ENCODE results near the gene ZP1. TPM values are rescaled to one million over a fixed set of nuclear protein-coding genes. Genes with fewer than 3 reads are reported as not detected.

Gene ZP1
- total RNA-seq, 2 experiments from 2014 or later, result not detected

DNA sequence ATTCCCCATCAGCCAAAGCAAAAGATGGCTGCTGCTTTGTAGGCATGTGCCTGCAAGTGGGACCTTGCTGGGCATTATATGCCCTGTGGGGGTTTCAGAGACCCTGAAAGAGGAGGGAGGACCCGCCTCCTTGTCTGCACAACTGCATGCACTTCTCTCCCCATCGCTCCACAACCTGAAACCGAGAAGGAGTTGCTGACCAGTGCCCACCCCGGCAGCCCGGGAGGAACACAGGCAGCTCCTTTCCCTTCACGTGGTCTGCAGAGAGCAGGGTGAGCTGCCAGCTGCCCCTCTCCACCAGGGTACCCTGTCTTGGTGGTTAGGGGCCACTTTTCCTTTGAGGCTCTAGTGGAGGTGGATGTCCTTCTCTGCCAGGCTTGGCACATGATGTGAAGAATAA is 55.6 kb downstream of the ZP1 start:
- Histone ChIP-seq H3K4me1 (ENCODE audit: insufficient read depth, low read length, poor library complexity, severe bottlenecking) (peaks cover 44% of the 10 kb centered on the region), H3K9me2 (ENCODE audit: insufficient read depth, low read length) (no peaks in the 10 kb centered on the region), H2AFZ (ENCODE audit: low read length) (no peak overlapping the region), H3K9me3 (ENCODE audit: low read length) (no peaks in the 10 kb centered on the region), H3K79me2 (ENCODE audit: insufficient read depth, low read depth, low read length) (peaks cover 19% of the 10 kb centered on the region), H3K4me3 (ENCODE audit: low read depth, low read length, poor library complexity, severe bottlenecking) (no peak overlapping the region), H3K4me2 (ENCODE audit: low read length) (no peak overlapping the region), H4K20me1 (ENCODE audit: insufficient read depth, low read length) (peaks cover 5% of the 10 kb centered on the region; the same call in 1 of the 2 replicates), H3K27ac (ENCODE audit: low read depth, low read length, poor library complexity, severe bottlenecking) (no peak overlapping the region), H3K36me3 (ENCODE audit: insufficient read depth, low read length) (peaks cover 58% of the 10 kb centered on the region)
- POLR2A ChIA-PET, result interaction anchor here (1.8 kb wide), 1 partner anchor 7 kb away, joined by 8 read pairs; no protein-coding TSS in a partner anchor
- TF ChIP-seq, protein P1, sequence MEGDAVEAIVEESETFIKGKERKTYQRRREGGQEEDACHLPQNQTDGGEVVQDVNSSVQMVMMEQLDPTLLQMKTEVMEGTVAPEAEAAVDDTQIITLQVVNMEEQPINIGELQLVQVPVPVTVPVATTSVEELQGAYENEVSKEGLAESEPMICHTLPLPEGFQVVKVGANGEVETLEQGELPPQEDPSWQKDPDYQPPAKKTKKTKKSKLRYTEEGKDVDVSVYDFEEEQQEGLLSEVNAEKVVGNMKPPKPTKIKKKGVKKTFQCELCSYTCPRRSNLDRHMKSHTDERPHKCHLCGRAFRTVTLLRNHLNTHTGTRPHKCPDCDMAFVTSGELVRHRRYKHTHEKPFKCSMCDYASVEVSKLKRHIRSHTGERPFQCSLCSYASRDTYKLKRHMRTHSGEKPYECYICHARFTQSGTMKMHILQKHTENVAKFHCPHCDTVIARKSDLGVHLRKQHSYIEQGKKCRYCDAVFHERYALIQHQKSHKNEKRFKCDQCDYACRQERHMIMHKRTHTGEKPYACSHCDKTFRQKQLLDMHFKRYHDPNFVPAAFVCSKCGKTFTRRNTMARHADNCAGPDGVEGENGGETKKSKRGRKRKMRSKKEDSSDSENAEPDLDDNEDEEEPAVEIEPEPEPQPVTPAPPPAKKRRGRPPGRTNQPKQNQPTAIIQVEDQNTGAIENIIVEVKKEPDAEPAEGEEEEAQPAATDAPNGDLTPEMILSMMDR (conservative IDR thresholded peaks at IDR 0.05; ENCODE audit: low read length), result no peak
- no peak for TF ChIP-seq EZH2phosphoT487 (IDR thresholded peaks at IDR 0.05; ENCODE audit: borderline replicate concordance, low read depth, low read length)
- CTCF ChIA-PET (ENCODE audit: unreplicated experiment), result no interaction called here
- intact Hi-C loops (cut with micrococcal nuclease; ENCODE audit: unreplicated experiment), result no loop called here
- TSS peak; percentile 61 for BruUV-seq (replicated peaks)
- DNase-seq (ENCODE audit: low spot score), result no peak

DNA sequence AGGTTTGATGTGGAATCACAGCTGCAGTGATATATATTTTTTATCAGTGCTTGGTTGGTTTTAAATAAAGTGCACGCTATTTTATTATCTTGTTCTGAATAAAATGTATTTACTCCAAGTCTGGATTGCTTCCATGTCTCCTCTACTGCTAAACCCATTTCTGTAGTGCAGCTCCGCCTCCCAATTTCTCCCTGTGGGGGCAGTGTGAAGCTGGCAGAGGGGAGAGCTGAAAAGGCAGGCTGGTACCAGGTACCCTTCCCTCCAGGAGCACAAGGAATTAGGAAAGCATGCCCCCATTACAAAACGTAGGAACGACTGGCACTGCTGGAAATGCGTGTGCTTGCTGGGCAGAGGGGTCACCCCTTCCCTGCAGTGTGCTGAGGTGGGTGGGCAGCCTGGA is 56.0 kb downstream of the ZP1 start:
- DNase-seq (ENCODE audit: low spot score), result no peak
- no peak overlapping the region for H3K27ac ChIP-seq (ENCODE audit: low read depth, low read length, poor library complexity, severe bottlenecking)

DNA sequence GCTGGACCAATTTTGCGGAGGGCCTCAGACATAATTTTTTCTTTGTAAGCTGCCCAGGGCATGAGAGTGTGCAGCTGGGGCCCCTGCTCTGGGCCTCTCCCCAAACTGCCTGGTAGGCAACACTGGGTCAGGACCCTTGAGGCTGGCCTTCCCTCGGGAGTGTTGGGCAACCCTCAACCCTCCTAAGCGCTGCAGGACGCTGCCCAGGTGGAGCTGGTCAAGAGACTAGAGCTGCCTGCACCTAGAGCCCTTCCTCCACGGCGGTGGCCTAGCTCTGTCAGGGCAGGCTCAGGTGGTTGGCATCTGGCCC is 56.4 kb downstream of the ZP1 start:
- CTCF ChIA-PET (ENCODE audit: unreplicated experiment), result interaction anchor here (0.6 kb wide), 1 partner anchor 25 kb away, joined by 5 read pairs; no protein-coding TSS in a partner anchor
- Histone ChIP-seq H3K4me3 (ENCODE audit: low read depth, low read length, poor library complexity, severe bottlenecking) (peak overlapping the region; percentile 70), H3K27ac (ENCODE audit: low read depth, low read length, poor library complexity, severe bottlenecking) (no peak overlapping the region), H3K4me1 (ENCODE audit: insufficient read depth, low read length, poor library complexity, severe bottlenecking) (peaks cover 36% of the 10 kb centered on the region), H4K20me1 (ENCODE audit: insufficient read depth, low read length) (peaks cover 2% of the 10 kb centered on the region; the same call in 1 of the 2 replicates), H3K36me3 (ENCODE audit: insufficient read depth, low read length) (peaks cover 49% of the 10 kb centered on the region), H3K4me2 (ENCODE audit: low read length) (peak overlapping the region; percentile 56), H3K79me2 (ENCODE audit: insufficient read depth, low read depth, low read length) (peaks cover 10% of the 10 kb centered on the region; the same call in 1 of the 2 replicates), H2AFZ (ENCODE audit: low read length) (no peak overlapping the region), H3K9me3 (ENCODE audit: low read length) (no peaks in the 10 kb centered on the region), H3K9me2 (ENCODE audit: insufficient read depth, low read length) (no peaks in the 10 kb centered on the region)
- DNase-seq (ENCODE audit: low spot score), result no peak
- BruUV-seq (replicated peaks), result no TSS peak
- intact Hi-C loops (cut with micrococcal nuclease; ENCODE audit: unreplicated experiment), result no loop called here
- POLR2A ChIA-PET, result interaction anchor here (0.6 to 1.8 kb wide), 3 partner anchors 8 to 262 kb away, joined by 3 to 8 read pairs (median 3); no protein-coding TSS in a partner anchor
- TF ChIP-seq, protein P1 (conservative IDR thresholded peaks at IDR 0.05; ENCODE audit: low read length), result no peak
- TF ChIP-seq EZH2phosphoT487 (IDR thresholded peaks at IDR 0.05; ENCODE audit: borderline replicate concordance, low read depth, low read length), result no peak

More for the DNA sequence above, 56.0 kb downstream of the ZP1 start:
- ChIA-PET POLR2A (interaction anchor here (0.6 to 1.8 kb wide), 3 partner anchors 8 to 263 kb away, joined by 3 to 8 read pairs (median 3); no protein-coding TSS in a partner anchor), CTCF (ENCODE audit: unreplicated experiment) (no interaction called here)
- peaks cover 54% of the 10 kb centered on the region for H3K36me3 ChIP-seq (ENCODE audit: insufficient read depth, low read length)
- H3K4me2 ChIP-seq (ENCODE audit: low read length), result peak overlapping the region; percentile 56; the same call in 1 of the 2 replicates
- TF ChIP-seq, protein P1 (conservative IDR thresholded peaks at IDR 0.05; ENCODE audit: low read length), result 0 out of 2 replicates have a peak, but pooled peaks have one; percentile 24
- TF ChIP-seq EZH2phosphoT487 (IDR thresholded peaks at IDR 0.05; ENCODE audit: borderline replicate concordance, low read depth, low read length), result no peak
- no TSS peak for BruUV-seq (replicated peaks)
- no peaks in the 10 kb centered on the region for H3K9me3 ChIP-seq (ENCODE audit: low read length)
- no peaks in the 10 kb centered on the region for H3K9me2 ChIP-seq (ENCODE audit: insufficient read depth, low read length)
- H4K20me1 ChIP-seq (ENCODE audit: insufficient read depth, low read length), result peaks cover 5% of the 10 kb centered on the region; the same call in 1 of the 2 replicates
- peaks cover 41% of the 10 kb centered on the region for H3K4me1 ChIP-seq (ENCODE audit: insufficient read depth, low read length, poor library complexity, severe bottlenecking)
- intact Hi-C loops (cut with micrococcal nuclease; ENCODE audit: unreplicated experiment), result no loop called here
- peaks cover 15% of the 10 kb centered on the region; the same call in 1 of the 2 replicates for H3K79me2 ChIP-seq (ENCODE audit: insufficient read depth, low read depth, low read length)
- no peak overlapping the region for H3K4me3 ChIP-seq (ENCODE audit: low read depth, low read length, poor library complexity, severe bottlenecking)
- no peak overlapping the region for H2AFZ ChIP-seq (ENCODE audit: low read length)

Data from OCI-LY7 (cell line).